Gastrocnemius medialis (tissue), 4 donors: ENCODE measurements around the gene OTUD7B. TPM values are rescaled to one million over a fixed set of nuclear protein-coding genes. Genes with fewer than 3 reads are reported as not detected.
"Not testable (repeated sequence)": the region's sequence is repeated elsewhere in the genome, so short reads cannot be mapped to it uniquely, and the experiment has no call there.

Experiments
- ATAC-seq, 2 donors: fragments of 150-250 bp; one replicate each; pipeline ENCODE4 v1.9.1; 2016
- DNase-seq, 2 donors: peaks; one replicate each; pipeline ENCODE4 v3.0.0-alpha.2; 2019
- H3K27ac ChIP-seq, 4 donors: fragments of 200-600 bp; sonication (generic); 1 replicate in 1 of 4; 2 replicates in 3 of 4; pipeline ENCODE4 v1.5.1; 2016 to 2018; ENCODE audit warnings: mild to moderate bottlenecking in 2 of 4, moderate library complexity in 1 of 4
- H3K27me3 ChIP-seq, 3 donors: fragments of 200-600 bp; sonication (generic) in 2 of 3; 1 replicate in 1 of 3; 2 replicates in 2 of 3; pipeline versions ENCODE4 v1.5.1 to v1.6.0; 2016 to 2019; ENCODE audit warnings: mild to moderate bottlenecking in 1 of 3, moderate library complexity in 1 of 3
- H3K36me3 ChIP-seq, 2 donors: fragments of 200-600 bp; sonication (generic) in 1 of 2; one replicate each; pipeline ENCODE4 v1.5.1; 2017 to 2018
- H3K4me1 ChIP-seq, 2 donors: fragments of 200-600 bp; sonication (generic) in 1 of 2; one replicate each; pipeline ENCODE4 v1.5.1; 2016 to 2017; ENCODE audit warnings: mild to moderate bottlenecking in 2 of 2
- H3K4me3 ChIP-seq, 4 donors: fragments of 200-600 bp; sonication (generic) in 3 of 4; 1 replicate in 1 of 4; 2 replicates in 3 of 4; pipeline ENCODE4 v1.5.1; 2016 to 2019; ENCODE audit warnings: mild to moderate bottlenecking in 2 of 4
- H3K9me3 ChIP-seq, 3 donors: fragments of 200-600 bp; sonication (generic) in 2 of 3; 1 replicate in 1 of 3; 2 replicates in 2 of 3; pipeline ENCODE4 v1.5.1; 2016 to 2019
- POLR2A ChIP-seq, 2 donors: fragments of 450-650 bp; IDR thresholded peaks; one replicate each; pipeline ENCODE4 v1.6.1; 2017; ENCODE audit warnings: antibody characterized with exemption in 2 of 2, mild to moderate bottlenecking in 2 of 2, moderate library complexity in 2 of 2
- in situ Hi-C, 4 donors: fragments of 200-750 bp; cut with MboI; loops; one replicate each; pipeline versions ENCODE4 v1.15.0 to v1.8.0; 2017; ENCODE audit warnings: low sequenced_read_pairs in 4 of 4
- intact Hi-C: fragments of 100-400 bp; cut with DNase I; formaldehyde crosslinking; loops from one replicate; pipeline ENCODE4 v1.15.1; 2023; ENCODE audit warnings: low total_unique reads
- total RNA-seq, 4 donors: library from RNA; depleted of rRNA; stranded (reverse); fragments of >200 nt; gene quantifications; one replicate each; pipeline versions ENCODE4 v1.1.0 to v1.2.3, GENCODE V29; 2016
- TF ChIP-seq, protein P1 (sequence below), 5 experiments: fragments of 450-650 bp in 3 of 5; fragments of 200-600 bp in 2 of 5; sonication (generic) in 2 of 5; IDR thresholded peaks in 4 of 5; conservative IDR thresholded peaks in 1 of 5; 1 replicate in 4 of 5; 2 replicates in 1 of 5; pipeline ENCODE4 v1.5.1; 2016 to 2019; ENCODE audit warnings: antibody characterized with exemption in 5 of 5, mild to moderate bottlenecking in 3 of 5, moderate library complexity in 3 of 5

The OTUD7B gene
- total RNA-seq, 4 donors from 2014 or later, result 27.2 to 51.3 (median 43.6) TPM

- no peaks in the 10 kb centered on the region for H3K9me3 ChIP-seq
- intact Hi-C loops, result loop anchor here (2.0 to 5.0 kb wide), 2 partner anchors 44 to 205 kb away; no protein-coding TSS in a partner anchor
- H3K27me3 ChIP-seq, result no peaks in the 10 kb centered on the region
- H3K4me3 ChIP-seq, result no peak overlapping the region
- in situ Hi-C loops, result loop anchor here (5.0 to 25.0 kb wide), 6 partner anchors 84 to 224 kb away; no protein-coding TSS in a partner anchor
- DNase-seq (no peak), ATAC-seq (no peak)
- H3K27ac ChIP-seq, result peak overlapping the region; percentile 2 to 30 (median 21)
- TF ChIP-seq POLR2A (IDR thresholded peaks at IDR 0.05), result no peak
- TF ChIP-seq, protein P1, sequence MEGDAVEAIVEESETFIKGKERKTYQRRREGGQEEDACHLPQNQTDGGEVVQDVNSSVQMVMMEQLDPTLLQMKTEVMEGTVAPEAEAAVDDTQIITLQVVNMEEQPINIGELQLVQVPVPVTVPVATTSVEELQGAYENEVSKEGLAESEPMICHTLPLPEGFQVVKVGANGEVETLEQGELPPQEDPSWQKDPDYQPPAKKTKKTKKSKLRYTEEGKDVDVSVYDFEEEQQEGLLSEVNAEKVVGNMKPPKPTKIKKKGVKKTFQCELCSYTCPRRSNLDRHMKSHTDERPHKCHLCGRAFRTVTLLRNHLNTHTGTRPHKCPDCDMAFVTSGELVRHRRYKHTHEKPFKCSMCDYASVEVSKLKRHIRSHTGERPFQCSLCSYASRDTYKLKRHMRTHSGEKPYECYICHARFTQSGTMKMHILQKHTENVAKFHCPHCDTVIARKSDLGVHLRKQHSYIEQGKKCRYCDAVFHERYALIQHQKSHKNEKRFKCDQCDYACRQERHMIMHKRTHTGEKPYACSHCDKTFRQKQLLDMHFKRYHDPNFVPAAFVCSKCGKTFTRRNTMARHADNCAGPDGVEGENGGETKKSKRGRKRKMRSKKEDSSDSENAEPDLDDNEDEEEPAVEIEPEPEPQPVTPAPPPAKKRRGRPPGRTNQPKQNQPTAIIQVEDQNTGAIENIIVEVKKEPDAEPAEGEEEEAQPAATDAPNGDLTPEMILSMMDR (IDR thresholded peaks at IDR 0.05 in 4 of 5, conservative IDR thresholded peaks at IDR 0.05 in 1 of 5), result no peak
- peaks cover 0 to 83% of the 10 kb centered on the region in 2 donors for H3K36me3 ChIP-seq
- peaks cover 0 to 5% of the 10 kb centered on the region in 2 donors for H3K4me1 ChIP-seq
These were observed 47.2 kb downstream of the OTUD7B start for GRCh38 chr1:149963358-149963757.

DNA sequence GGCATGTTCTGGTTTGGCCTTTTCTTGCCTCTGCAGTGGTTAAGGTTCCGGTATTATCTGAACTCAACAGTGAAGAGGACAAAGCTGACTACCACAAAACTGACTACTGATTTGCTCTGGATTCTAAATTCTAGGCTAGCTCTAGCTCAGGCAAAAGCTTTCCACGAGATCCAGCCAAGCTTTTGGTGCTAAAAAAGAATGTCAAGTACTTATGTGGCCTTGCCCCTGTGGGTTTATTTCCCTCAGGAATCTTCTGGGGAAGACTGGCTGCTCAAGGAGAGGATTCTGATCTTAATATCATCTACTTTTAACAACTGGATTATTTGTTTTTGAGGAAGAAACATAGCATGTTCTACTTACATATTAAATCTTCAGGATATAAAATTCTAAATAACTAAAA is 47.8 kb downstream of the OTUD7B start:
- in situ Hi-C loops (loop anchor here (5.0 to 25.0 kb wide), 6 partner anchors 85 to 225 kb away; no protein-coding TSS in a partner anchor), intact Hi-C loops (loop anchor here (1.0 to 5.0 kb wide), 3 partner anchors 45 to 206 kb away; no protein-coding TSS in a partner anchor)
- Histone ChIP-seq H3K36me3 (peaks cover 0 to 83% of the 10 kb centered on the region in 2 donors), H3K4me1 (peaks cover 0 to 5% of the 10 kb centered on the region in 2 donors), H3K27me3 (no peaks in the 10 kb centered on the region), H3K4me3 (no peak overlapping the region), H3K9me3 (no peaks in the 10 kb centered on the region), H3K27ac (peak overlapping the region in 3 of 4 donors; percentile 26 to 30 (median 26))
- ATAC-seq, result no peak
- no peak for TF ChIP-seq POLR2A (IDR thresholded peaks at IDR 0.05)
- TF ChIP-seq, protein P1 (IDR thresholded peaks at IDR 0.05 in 4 of 5, conservative IDR thresholded peaks at IDR 0.05 in 1 of 5), result no peak
- no peak for DNase-seq

- peak; percentile 84 to 96 for ATAC-seq
- H3K4me3 ChIP-seq, result no peak overlapping the region
- no peak for TF ChIP-seq POLR2A (IDR thresholded peaks at IDR 0.05)
- TF ChIP-seq, protein P1 (IDR thresholded peaks at IDR 0.05 in 4 of 5, conservative IDR thresholded peaks at IDR 0.05 in 1 of 5), result peak; percentile 70 to 80 (median 74)
- intact Hi-C loops (loop anchor here (1.0 to 5.0 kb wide), 3 partner anchors 45 to 207 kb away; no protein-coding TSS in a partner anchor), in situ Hi-C loops (loop anchor here (5.0 to 25.0 kb wide), 6 partner anchors 85 to 225 kb away; no protein-coding TSS in a partner anchor)
- H3K36me3 ChIP-seq, result peaks cover 0 to 81% of the 10 kb centered on the region in 2 donors
- no peaks in the 10 kb centered on the region for H3K27me3 ChIP-seq
- H3K27ac ChIP-seq, result peak overlapping the region; percentile 6 to 30 (median 26)
- DNase-seq, result peak; percentile 16 to 56
- H3K9me3 ChIP-seq, result no peaks in the 10 kb centered on the region
- H3K4me1 ChIP-seq, result peaks cover 0 to 5% of the 10 kb centered on the region in 2 donors
These were observed 48.4 kb downstream of the OTUD7B start for GRCh38 chr1:149962039-149962647.

- in situ Hi-C loops, result loop anchor here in 1 of 4 donors (25.0 kb wide), 1 partner anchor 230 kb away; no protein-coding TSS in a partner anchor
These were observed 53.0 kb downstream of the OTUD7B start for GRCh38 chr1:149957548-149957947.

GRCh38 chr1:149949911-149950310 is 60.6 kb downstream of the OTUD7B start:
- ATAC-seq (no peak), DNase-seq (no peak)
- intact Hi-C loops, result no loop called here
- Histone ChIP-seq H3K4me3 (no peak overlapping the region), H3K27ac (no peak overlapping the region), H3K9me3 (no peaks in the 10 kb centered on the region), H3K36me3 (peaks cover 0 to 52% of the 10 kb centered on the region in 2 donors), H3K27me3 (no peaks in the 10 kb centered on the region), H3K4me1 (no peaks in the 10 kb centered on the region)
- in situ Hi-C loops, result loop anchor here in 1 of 4 donors (25.0 kb wide), 1 partner anchor 237 kb away; no protein-coding TSS in a partner anchor
- TF ChIP-seq POLR2A (IDR thresholded peaks at IDR 0.05), result no peak
- TF ChIP-seq, protein P1 (IDR thresholded peaks at IDR 0.05 in 4 of 5, conservative IDR thresholded peaks at IDR 0.05 in 1 of 5), result no peak

More at GRCh38 chr1:149957548-149957947, 53.0 kb downstream of the OTUD7B start:
- ATAC-seq, intact Hi-C loops, H3K9me3 ChIP-seq, H3K4me3 ChIP-seq, DNase-seq, H3K27me3 ChIP-seq, H3K27ac ChIP-seq, H3K4me1 ChIP-seq: not testable (repeated sequence)
- peaks cover 0 to 44% of the 10 kb centered on the region in 2 donors for H3K36me3 ChIP-seq
